ENCODE measurements around the gene MIA3. TPM values are rescaled to one million over a fixed set of nuclear protein-coding genes. Genes with fewer than 3 reads are reported as not detected.

MIA3 gene
- total and polyA plus RNA-seq, 9 of the 15 experiments (the other 6 are each of a cell fraction or from before 2014, with no cell fraction given): 21.6 to 89.4 (median 40.8) TPM

- TF ChIP-seq AFF1 (IDR thresholded peaks at IDR 0.05; ENCODE audit: low read depth in 1 of 2, partially characterized antibody in 2 of 2): peak; percentile 54 to 83
- no peak for TF ChIP-seq ZFP91 (CRISPR knock-in tag; IDR thresholded peaks at IDR 0.05)
- peak; percentile 59; the same call in 1 of the 2 replicates for TF ChIP-seq PHF8 (IDR thresholded peaks at IDR 0.05; ENCODE audit: borderline replicate concordance, low read length)
- no peak for TF ChIP-seq ZBTB5 (IDR thresholded peaks at IDR 0.05)
- peak; percentile 100 for TF ChIP-seq ELF2 (CRISPR knock-in tag; IDR thresholded peaks at IDR 0.05)
- no peak; the same call in 1 of the 2 replicates for TF ChIP-seq RERE (CRISPR knock-in tag; IDR thresholded peaks at IDR 0.05; ENCODE audit: borderline replicate concordance)
- TF ChIP-seq ESRRA (IDR thresholded peaks at IDR 0.05; ENCODE audit: borderline replicate concordance, low read depth): no peak
- TF ChIP-seq POLR3G (IDR thresholded peaks at IDR 0.05; ENCODE audit: extremely low read depth, insufficient read length, insufficient replicate concordance): no peak
- TF ChIP-seq ARID3B (CRISPR knock-in tag; IDR thresholded peaks at IDR 0.05; ENCODE audit: borderline replicate concordance): 0 out of 2 replicates have a peak, but pooled peaks have one; percentile 17
- TF ChIP-seq NFRKB (IDR thresholded peaks at IDR 0.05; ENCODE audit: low read depth): peak; percentile 96
Observed at GRCh38 chr1:222712253-222713090, 94.6 kb downstream of the MIA3 start, which contains the start of the genes AIDA and BROX (continued).
